ENCODE data around the gene HYAL2.

The HYAL2 gene

DNA sequence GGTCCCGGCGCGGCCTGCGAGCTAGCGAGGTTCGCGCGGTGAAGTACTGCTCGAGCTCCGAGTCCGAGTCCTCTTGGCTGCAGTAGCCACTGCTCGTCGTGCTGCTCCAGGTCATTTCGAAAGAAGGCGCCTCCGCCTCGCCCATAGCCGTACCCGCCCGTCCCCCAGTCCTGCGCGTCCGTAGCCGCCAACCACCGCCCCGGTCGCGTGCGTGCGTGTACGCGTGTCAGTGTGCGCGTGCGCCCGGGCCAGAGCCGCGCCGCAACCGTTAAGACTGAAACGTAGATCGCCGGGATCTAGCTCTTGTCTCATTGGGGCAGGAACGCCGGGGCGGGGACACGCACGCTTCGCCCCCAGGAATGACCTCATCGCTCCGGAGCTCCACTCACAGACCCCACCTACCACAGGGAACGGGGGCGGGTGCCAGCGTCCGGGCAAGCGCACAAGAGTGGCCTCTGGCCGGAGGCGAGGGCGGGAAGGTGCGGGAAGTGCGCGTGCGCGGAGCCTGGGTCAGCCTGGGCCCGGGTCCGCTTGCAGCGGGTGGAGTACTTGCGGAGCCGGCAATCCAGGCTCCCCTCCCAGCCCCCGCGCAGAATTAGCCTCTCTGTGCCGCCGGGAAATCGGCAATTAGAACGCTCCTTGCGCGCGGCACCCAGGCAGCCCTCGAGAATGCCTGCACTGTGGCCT is 14.8 kb upstream of the HYAL2 start:
- H3K4me3 ChIP-seq (ENCODE audit: low read length), result peak overlapping the region; percentile 92
- DNase-seq (ENCODE audit: low read depth), result peak; percentile 100
- no peak for TF ChIP-seq CTCF (IDR thresholded peaks at IDR 0.05; ENCODE audit: insufficient read depth, low read depth, low read length, missing control alignments)

GRCh38 chr3:50336452-50337174 is 14.1 kb upstream of the HYAL2 start:
- DNase-seq (ENCODE audit: low read depth), result peak; percentile 53
- peak; percentile 18 for TF ChIP-seq CTCF (IDR thresholded peaks at IDR 0.05; ENCODE audit: insufficient read depth, low read depth, low read length, missing control alignments)
- peak overlapping the region; percentile 92 for H3K4me3 ChIP-seq (ENCODE audit: low read length)

DNA sequence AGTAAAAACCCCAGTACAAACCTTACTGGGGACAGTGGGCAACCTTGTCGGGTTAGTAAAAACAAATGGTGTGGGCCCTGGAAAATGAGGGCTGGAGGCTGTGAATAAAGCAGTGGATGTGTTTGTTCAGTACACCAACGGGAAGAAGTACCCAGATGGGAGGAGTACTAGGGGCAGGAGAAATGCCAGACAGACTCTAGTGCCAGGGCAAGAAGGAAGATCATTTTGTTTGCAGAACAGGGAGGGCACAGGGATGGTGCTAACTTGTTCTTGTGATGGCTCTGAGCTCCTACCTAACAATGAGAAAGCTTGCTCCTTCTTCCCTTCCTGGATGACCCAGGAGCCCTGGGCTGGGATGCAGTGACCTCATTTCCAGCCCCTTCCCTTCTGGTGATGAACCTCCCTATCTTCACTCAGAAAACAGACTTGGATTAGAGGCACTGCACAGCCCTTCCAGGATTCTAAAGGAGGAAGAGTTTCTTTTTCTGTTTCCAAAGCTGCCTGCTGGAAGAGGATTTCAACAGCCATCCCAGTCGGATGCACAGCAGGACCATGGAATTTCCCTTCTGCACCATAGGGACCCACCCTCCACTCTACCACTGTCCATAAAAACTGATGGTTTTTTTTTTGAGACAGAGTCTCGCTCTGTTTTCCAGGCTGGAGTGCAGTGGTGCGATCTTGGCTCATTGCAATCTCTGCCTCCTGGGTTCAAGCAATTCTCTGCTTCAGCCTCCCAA is 12.0 kb upstream of the HYAL2 start:
- H3K4me3 ChIP-seq (ENCODE audit: low read length), result no peak overlapping the region
- no peak for TF ChIP-seq CTCF (IDR thresholded peaks at IDR 0.05; ENCODE audit: insufficient read depth, low read depth, low read length, missing control alignments)
- no peak for DNase-seq (ENCODE audit: low read depth)

DNA sequence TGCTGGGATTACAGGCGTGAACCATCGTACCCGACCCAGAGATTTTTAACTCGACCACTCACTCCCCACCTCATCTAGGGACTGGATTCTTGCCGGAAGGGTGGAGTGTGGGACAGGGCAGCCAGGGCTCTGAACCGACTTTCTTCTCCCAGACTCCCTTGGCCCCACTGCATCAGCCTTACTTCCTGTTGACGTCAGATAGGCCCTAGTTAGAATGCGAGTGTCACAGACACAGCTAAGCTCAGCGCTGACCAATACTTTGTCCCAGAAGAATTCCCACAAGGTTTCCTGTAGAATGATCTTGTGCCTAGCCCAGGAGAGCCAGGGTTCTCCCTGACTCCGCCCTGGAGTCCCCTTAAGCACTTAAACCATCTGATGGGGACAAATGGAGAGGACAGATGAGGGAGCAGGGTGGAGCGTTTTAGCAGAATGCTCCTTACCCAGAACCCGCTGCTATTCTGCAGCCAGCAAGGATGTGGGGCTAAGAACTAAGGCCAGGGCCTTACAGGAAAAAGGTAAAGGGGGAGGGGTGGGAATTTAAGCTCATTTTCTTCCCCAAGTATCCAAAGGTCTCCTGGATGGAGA is 11.3 kb upstream of the HYAL2 start:
- no peak for DNase-seq (ENCODE audit: low read depth)
- no peak overlapping the region for H3K4me3 ChIP-seq (ENCODE audit: low read length)
- TF ChIP-seq CTCF (IDR thresholded peaks at IDR 0.05; ENCODE audit: insufficient read depth, low read depth, low read length, missing control alignments), result no peak

DNA sequence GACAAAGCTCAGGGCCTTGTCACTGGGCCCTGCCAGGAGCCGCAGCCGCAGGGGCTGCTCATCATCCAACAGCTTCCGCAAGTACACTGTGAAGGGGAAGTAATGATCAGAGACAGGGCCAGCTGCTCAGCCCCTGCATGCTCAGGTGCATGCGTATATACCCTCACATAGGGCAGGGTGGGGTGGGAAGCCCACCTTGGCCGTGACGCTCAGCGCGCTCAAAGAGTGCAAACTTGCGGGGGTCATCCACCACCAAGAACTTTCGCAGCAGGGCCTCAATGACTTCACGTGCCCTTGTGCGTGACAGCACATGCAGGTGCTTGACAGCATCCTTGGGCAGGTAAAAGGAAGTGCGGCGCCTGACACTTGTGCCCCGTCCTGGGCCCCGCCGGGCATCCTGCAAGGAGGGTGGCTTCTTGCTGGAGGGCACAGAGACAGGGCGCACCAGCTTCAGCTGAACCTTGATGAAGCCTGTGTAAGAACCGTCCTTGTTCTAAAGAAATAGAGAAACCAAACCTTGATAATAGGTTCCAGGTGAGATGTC is 8.9 kb upstream of the HYAL2 start:
- no peak overlapping the region for H3K4me3 ChIP-seq (ENCODE audit: low read length)
- TF ChIP-seq CTCF (IDR thresholded peaks at IDR 0.05; ENCODE audit: insufficient read depth, low read depth, low read length, missing control alignments), result no peak
- DNase-seq (ENCODE audit: low read depth), result no peak

- DNase-seq (ENCODE audit: low read depth), result no peak
- no peak overlapping the region for H3K4me3 ChIP-seq (ENCODE audit: low read length)
- TF ChIP-seq CTCF (IDR thresholded peaks at IDR 0.05; ENCODE audit: insufficient read depth, low read depth, low read length, missing control alignments), result no peak
These were observed 7.8 kb upstream of the HYAL2 start for GRCh38 chr3:50330330-50330729.

Data from epithelial cell of esophagus (primary cell).